MM.1S (cell line): ENCODE data around the gene VEPH1.

Experiments used
- EZH2 ChIP-seq: fragments of 300-600 bp; sonication (generic); optimal IDR thresholded peaks from 2 replicates; pipeline ENCODE3; 2017; ENCODE audit warnings: low read depth, mild to moderate bottlenecking, antibody characterized with exemption, low read length, mixed read lengths
- TF ChIP-seq, protein P1 (sequence below): fragments of 300-600 bp; sonication (generic); IDR thresholded peaks from 2 replicates; pipeline ENCODE4 v1.5.1; 2016; ENCODE audit warnings: antibody characterized with exemption, low read length, mixed read lengths

- TF ChIP-seq, protein P1, sequence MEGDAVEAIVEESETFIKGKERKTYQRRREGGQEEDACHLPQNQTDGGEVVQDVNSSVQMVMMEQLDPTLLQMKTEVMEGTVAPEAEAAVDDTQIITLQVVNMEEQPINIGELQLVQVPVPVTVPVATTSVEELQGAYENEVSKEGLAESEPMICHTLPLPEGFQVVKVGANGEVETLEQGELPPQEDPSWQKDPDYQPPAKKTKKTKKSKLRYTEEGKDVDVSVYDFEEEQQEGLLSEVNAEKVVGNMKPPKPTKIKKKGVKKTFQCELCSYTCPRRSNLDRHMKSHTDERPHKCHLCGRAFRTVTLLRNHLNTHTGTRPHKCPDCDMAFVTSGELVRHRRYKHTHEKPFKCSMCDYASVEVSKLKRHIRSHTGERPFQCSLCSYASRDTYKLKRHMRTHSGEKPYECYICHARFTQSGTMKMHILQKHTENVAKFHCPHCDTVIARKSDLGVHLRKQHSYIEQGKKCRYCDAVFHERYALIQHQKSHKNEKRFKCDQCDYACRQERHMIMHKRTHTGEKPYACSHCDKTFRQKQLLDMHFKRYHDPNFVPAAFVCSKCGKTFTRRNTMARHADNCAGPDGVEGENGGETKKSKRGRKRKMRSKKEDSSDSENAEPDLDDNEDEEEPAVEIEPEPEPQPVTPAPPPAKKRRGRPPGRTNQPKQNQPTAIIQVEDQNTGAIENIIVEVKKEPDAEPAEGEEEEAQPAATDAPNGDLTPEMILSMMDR = no peak
- TF ChIP-seq EZH2 = no peak
Observed at GRCh38 chr3:157529085-157529484, 25.9 kb upstream of the VEPH1 start.
